MV-4-11 (cell line): ENCODE data around the gene OGT.
A peak's percentile ranks its signal among the peaks of the same experiment; 100 is the strongest.

ENCODE experiments used
- DNase-seq: peaks from one replicate; lab custom pipeline; 2025; lab: John Stamatoyannopoulos, UW

OGT gene

DNA sequence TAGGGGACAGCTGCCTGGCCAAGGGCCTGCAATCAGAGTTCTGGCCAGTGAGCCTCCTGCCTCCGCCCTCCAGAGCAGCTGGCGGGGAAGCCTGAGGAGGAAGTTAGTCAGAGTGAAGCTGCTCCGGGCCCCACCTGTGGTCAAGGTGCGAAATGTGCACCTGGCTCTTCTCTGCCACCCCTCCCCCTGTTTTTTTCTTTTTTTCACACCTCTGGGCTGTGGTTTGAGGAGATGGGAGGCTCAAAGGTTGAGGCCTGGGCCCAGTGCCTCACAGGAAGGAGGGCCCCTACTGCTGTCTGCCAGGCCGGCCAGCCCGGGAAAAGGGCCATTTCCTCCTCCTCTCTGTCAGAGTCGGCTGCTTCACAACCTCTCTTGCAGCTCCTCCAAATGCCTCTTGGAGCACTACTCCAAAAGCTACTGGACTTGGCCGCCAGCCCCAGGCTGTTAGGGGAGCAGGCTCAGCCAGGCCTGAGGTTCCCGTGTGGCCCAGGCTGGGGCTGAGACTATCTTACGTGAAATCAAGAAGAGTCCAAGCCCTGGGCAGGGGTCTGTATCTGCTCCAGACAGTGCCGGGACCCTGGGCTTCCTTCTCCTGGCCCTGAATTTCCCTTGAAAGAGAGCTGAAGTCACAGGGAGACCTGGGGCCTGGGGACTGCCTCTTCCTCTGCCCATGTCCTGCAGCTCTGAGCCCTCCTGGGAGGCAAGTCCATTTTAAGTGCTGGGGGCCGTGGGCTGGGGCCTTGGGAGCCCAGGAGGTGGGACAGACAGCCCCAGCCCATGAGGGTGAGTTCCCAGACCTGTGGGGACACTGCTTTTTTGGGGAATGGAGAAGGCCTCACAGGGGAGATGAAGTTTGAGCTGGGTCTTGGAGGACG lies 89.9 kb downstream of the OGT start:
- peak; percentile 33 for DNase-seq

DNA sequence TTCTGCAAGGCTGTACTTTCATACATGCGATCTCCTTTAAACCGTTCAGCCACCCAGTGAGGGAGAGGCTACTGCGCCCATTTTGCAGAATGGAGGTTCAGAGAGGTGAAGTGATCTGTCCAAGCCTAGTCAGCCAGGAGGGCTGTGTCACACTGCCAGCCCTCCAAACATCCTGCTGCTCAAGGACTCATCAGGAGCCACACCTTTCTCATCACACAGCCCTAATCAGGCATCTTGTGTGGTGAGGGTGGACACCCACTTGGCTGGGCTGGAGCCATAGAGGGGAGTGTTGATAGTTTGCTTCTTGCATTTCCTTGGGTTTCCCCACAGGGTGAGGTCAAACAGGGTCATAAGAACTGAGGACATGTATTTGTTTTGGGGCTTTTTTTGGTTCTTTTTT lies 90.8 kb downstream of the OGT start:
- no peak for DNase-seq

DNA sequence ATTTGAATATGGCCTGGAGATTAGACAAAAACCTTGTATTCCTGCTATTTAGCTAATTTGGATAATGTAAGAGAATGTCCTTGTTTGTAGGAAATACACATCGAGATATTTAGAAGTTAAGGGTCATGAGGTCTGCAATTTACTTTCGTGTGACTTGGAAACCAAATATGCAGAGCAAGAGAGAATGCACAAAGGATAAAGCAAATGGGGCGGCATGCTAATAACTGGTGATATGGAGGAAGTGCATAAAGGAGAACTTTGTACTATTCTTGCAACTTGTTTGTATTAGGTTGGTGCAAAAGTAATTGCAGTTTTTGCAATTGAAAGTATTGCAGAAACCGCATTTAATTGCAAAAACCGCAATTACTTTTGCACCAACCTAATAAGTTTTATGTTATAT lies 92.6 kb downstream of the OGT start:
- DNase-seq = no peak
